ACC112 (cell line): ENCODE measurements around the gene NUP133.
"Not testable (repeated sequence)": the region's sequence is repeated elsewhere in the genome, so short reads cannot be mapped to it uniquely, and the experiment has no call there.

Experiments
- H2AFZ ChIP-seq: fragments of 200-600 bp; sonication (generic); one replicate; pipeline ENCODE4 v1.6.0; 2017; ENCODE audit warnings: antibody characterized with exemption, low read length; ENCODE audit not compliant: unreplicated experiment
- H3K27ac ChIP-seq: fragments of 200-600 bp; sonication (generic); 2 replicates; pipeline ENCODE4 v1.5.1; 2014; ENCODE audit warnings: low read depth, mild to moderate bottlenecking, antibody characterized with exemption, low read length, moderate library complexity
- H3K27me3 ChIP-seq: fragments of 200-600 bp; sonication (generic); 2 replicates; pipeline ENCODE4 v1.6.1; 2014; ENCODE audit warnings: mild to moderate bottlenecking, antibody characterized with exemption, low read length, moderate library complexity, mixed read lengths; ENCODE audit not compliant: insufficient read depth
- H3K36me3 ChIP-seq: fragments of 200-600 bp; sonication (generic); 2 replicates; pipeline ENCODE4 v1.6.1; 2016; ENCODE audit warnings: mild to moderate bottlenecking, antibody characterized with exemption, low read length, moderate library complexity, mixed read lengths; ENCODE audit not compliant: insufficient read depth
- H3K4me1 ChIP-seq: fragments of 200-600 bp; sonication (generic); one replicate; pipeline ENCODE4 v1.6.1; 2016; ENCODE audit warnings: low read length, mixed read lengths; ENCODE audit not compliant: insufficient read depth, unreplicated experiment, control insufficient read depth
- H3K4me3 ChIP-seq: fragments of 200-600 bp; sonication (generic); 2 replicates; pipeline ENCODE4 v1.5.1; 2014; ENCODE audit warnings: mild to moderate bottlenecking, low read depth, low read length
- H3K79me2 ChIP-seq: fragments of 200-600 bp; sonication (generic); one replicate; pipeline ENCODE4 v1.6.0; 2016; ENCODE audit warnings: low read length; ENCODE audit not compliant: control insufficient read depth, unreplicated experiment, insufficient read depth

NUP133 gene

DNA sequence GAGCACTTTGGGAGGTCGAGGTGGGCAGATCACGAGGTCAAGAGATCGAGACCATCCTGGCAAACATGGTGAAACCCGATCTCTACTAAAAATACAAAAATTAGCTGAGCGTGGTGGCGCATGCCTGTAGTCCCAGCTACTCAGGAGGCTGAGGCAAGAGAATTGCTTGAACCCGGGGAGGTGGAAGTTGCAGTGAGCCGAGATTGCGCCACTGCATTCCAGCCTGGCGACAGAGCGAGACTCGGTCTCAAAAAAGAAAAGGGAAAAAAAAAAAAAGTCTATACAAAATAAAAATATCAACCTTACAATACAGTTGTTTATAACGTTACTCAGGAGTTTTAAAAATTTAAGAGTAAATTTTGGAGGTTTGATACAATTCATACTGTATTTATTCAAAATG is 32.3 kb downstream of the NUP133 start:
- not testable (repeated sequence) for H3K4me3 ChIP-seq, H3K27ac ChIP-seq, H3K36me3 ChIP-seq, H2AFZ ChIP-seq, H3K79me2 ChIP-seq, H3K4me1 ChIP-seq, H3K27me3 ChIP-seq

- no peaks in the 10 kb centered on the region for H3K27me3 ChIP-seq
- H3K27ac ChIP-seq: no peak overlapping the region
- no peaks in the 10 kb centered on the region for H3K79me2 ChIP-seq
- no peak overlapping the region for H2AFZ ChIP-seq
- H3K4me3 ChIP-seq: no peak overlapping the region
- peaks cover 5% of the 10 kb centered on the region for H3K4me1 ChIP-seq
- peaks cover 13% of the 10 kb centered on the region for H3K36me3 ChIP-seq
These were observed 33.6 kb downstream of the NUP133 start for GRCh38 chr1:229474509-229474908.

- H3K4me1 ChIP-seq: peaks cover 3% of the 10 kb centered on the region
- H3K36me3 ChIP-seq: peaks cover 13% of the 10 kb centered on the region
- no peak overlapping the region for H2AFZ ChIP-seq
- no peaks in the 10 kb centered on the region for H3K27me3 ChIP-seq
- no peaks in the 10 kb centered on the region for H3K79me2 ChIP-seq
- H3K4me3 ChIP-seq: no peak overlapping the region
- H3K27ac ChIP-seq: no peak overlapping the region
These were observed 37.0 kb downstream of the NUP133 start for GRCh38 chr1:229471175-229471574.

- Histone ChIP-seq H2AFZ (no peak overlapping the region), H3K4me1 (no peaks in the 10 kb centered on the region), H3K4me3 (no peak overlapping the region), H3K27me3 (no peaks in the 10 kb centered on the region), H3K27ac (no peak overlapping the region), H3K79me2 (no peaks in the 10 kb centered on the region), H3K36me3 (peaks cover 12% of the 10 kb centered on the region)
These were observed 37.6 kb downstream of the NUP133 start for GRCh38 chr1:229470406-229471043.

DNA sequence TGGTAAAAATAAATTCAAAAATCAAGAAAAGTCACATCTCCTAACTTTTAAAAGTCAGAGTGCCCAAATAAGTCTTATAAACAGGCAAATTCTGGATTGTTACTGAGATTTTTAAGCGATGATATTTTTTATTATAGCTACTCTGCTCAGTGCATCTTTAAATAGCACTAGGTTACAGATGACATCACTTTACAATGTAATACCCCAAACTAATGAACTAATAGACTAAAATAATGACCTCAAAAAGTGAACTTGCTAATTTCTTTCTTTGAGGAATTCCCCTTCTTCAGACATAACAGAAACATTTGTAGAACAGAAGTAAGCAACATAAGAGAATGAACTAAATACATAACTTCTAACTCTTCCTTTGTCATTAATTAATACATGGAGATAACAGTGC is 41.3 kb downstream of the NUP133 start:
- H2AFZ ChIP-seq: no peak overlapping the region
- H3K27ac ChIP-seq: no peak overlapping the region
- no peaks in the 10 kb centered on the region for H3K4me1 ChIP-seq
- H3K79me2 ChIP-seq: no peaks in the 10 kb centered on the region
- no peaks in the 10 kb centered on the region for H3K27me3 ChIP-seq
- H3K4me3 ChIP-seq: no peak overlapping the region
- H3K36me3 ChIP-seq: peaks cover 21% of the 10 kb centered on the region

DNA sequence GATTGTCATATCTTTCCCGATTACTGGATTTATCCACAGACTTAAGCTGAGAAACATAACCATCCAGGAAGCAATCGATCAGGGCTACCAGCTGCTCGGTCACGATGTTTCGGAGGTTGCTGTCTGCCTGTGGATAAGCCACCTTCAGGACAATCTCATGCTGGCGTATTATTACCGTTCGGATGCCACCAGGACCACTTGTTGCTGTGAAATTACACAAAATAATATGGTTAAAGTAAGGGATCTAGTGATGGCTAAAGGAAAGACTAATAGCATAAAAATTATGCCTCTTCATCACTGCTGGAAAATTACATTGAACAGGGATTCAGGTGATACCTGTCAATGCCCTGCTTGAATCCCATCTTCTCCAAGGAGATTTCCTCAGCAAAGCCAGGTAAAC is 43.5 kb downstream of the NUP133 start:
- Histone ChIP-seq H3K4me3 (no peak overlapping the region), H3K27me3 (no peaks in the 10 kb centered on the region), H3K4me1 (no peaks in the 10 kb centered on the region), H3K27ac (no peak overlapping the region), H3K79me2 (no peaks in the 10 kb centered on the region), H3K36me3 (peaks cover 19% of the 10 kb centered on the region), H2AFZ (no peak overlapping the region)

- Histone ChIP-seq H2AFZ (no peak overlapping the region), H3K4me1 (no peaks in the 10 kb centered on the region), H3K36me3 (peaks cover 23% of the 10 kb centered on the region), H3K79me2 (no peaks in the 10 kb centered on the region), H3K27me3 (no peaks in the 10 kb centered on the region), H3K4me3 (no peak overlapping the region), H3K27ac (no peak overlapping the region)
These were observed 47.0 kb downstream of the NUP133 start for GRCh38 chr1:229461032-229461668.

- Histone ChIP-seq H3K36me3 (peaks cover 29% of the 10 kb centered on the region), H3K27ac (no peak overlapping the region), H2AFZ (no peak overlapping the region), H3K79me2 (no peaks in the 10 kb centered on the region), H3K4me1 (no peaks in the 10 kb centered on the region), H3K4me3 (no peak overlapping the region), H3K27me3 (no peaks in the 10 kb centered on the region)
These were observed 48.3 kb downstream of the NUP133 start for GRCh38 chr1:229459815-229460214.

DNA sequence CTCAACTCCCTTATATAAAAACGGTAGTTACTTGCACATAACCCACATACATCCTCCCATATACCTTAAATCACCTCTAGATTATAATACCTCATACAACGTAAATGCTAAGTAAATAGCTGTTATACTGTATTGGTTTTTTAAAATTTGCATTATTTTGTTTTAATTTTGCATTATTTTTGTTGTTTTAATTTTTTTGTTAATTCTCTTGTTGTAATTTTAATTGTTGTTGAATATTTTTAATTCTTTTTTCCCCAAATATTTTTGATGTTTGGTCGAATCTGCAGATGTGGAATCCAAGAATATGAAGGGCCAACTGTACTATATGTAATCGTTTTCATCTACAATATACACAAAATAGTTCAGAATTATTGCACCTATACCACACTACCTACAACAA is 50.7 kb downstream of the NUP133 start:
- Histone ChIP-seq H3K36me3 (peaks cover 14% of the 10 kb centered on the region), H3K27ac (no peak overlapping the region), H3K27me3 (no peaks in the 10 kb centered on the region), H3K4me3 (no peak overlapping the region), H3K4me1 (no peaks in the 10 kb centered on the region), H3K79me2 (no peaks in the 10 kb centered on the region), H2AFZ (no peak overlapping the region)

DNA sequence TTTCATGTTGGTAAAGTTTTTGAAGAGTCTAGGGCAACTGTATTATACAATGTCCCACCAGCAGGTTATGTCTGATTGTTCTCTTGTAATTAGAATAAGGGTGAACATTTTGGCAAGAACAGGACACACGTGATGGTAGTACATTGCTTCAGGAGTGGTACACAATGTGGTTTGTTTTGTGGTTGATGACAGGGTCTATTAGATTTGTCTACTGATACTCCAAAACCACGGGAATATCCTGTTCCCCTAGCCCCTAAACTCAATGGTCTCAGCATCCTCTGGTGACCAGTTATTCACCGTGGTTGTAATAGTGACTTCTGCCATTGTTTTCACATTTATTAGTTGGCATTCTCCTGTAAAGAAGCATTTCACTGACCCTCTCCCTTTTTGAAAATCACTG is 52.1 kb downstream of the NUP133 start:
- no peaks in the 10 kb centered on the region for H3K79me2 ChIP-seq
- H3K27me3 ChIP-seq: no peaks in the 10 kb centered on the region
- peaks cover 14% of the 10 kb centered on the region for H3K36me3 ChIP-seq
- H3K4me3 ChIP-seq: no peak overlapping the region
- H2AFZ ChIP-seq: no peak overlapping the region
- H3K4me1 ChIP-seq: no peaks in the 10 kb centered on the region
- no peak overlapping the region for H3K27ac ChIP-seq

DNA sequence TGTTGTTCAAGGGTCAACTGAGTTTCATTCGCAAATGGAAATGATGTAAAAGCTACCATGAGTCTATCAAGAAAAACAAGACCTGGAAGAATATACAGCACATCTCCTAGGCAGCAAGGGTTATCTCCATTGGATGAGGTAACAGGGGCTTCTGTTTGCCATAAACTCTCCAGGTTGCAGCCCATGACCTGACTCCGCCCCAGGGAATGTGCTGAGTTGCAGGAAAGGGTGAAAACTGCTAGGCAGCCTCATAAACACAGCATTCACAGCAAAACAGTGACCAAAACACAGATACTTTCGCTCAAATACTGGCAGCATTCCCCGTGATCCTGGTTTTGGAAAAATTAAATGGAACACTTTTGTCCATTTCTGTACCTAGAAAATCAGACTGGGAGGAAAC is 54.1 kb downstream of the NUP133 start:
- H3K27me3 ChIP-seq: no peaks in the 10 kb centered on the region
- peaks cover 11% of the 10 kb centered on the region for H3K36me3 ChIP-seq
- no peak overlapping the region for H2AFZ ChIP-seq
- no peaks in the 10 kb centered on the region for H3K4me1 ChIP-seq
- no peak overlapping the region for H3K27ac ChIP-seq
- H3K4me3 ChIP-seq: no peak overlapping the region
- H3K79me2 ChIP-seq: no peaks in the 10 kb centered on the region
